Measurements from ENCODE around the gene EPS15.
"Not testable (repeated sequence)": the region's sequence is repeated elsewhere in the genome, so short reads cannot be mapped to it uniquely, and the experiment has no call there.

The EPS15 gene

DNA sequence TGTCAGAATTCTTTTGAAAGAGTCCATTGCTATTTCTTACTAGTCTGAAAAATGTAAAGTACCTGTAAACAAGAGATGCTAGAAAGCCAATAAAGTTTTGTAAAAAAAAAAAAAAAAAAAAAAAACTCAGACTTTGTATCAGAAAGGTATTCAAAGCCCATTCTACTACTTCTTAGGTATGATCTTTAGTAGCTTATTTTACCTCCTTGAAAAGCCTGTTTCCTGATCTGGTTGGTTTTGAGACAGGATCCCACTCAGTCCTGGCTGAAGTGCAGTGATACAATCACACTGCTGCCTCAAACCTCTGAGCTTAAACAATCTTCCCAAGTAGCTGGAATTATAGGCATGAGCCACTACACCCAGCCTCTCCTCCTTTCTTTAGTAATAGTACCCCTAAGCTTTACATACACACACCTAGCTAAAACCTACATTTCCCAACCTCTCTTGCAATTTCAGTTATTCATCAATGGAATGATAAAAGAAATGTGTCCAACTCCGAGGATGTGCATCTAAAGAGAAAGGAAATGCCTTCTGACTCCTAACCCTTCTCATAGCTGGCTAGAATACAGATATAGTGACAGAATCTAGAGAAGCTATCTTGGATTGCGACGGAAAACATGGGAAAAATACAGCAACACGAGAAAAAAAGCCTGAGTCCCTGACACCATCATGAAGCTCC, 30.6 kb downstream of the EPS15 start:
- POLR2A ChIA-PET = interaction anchor here (0.7 kb wide), 1 partner anchor 414 kb away, joined by 3 read pairs; no protein-coding TSS in a partner anchor
- H3K4me3 ChIP-seq (ENCODE audit: low read depth, low read length) = no peak overlapping the region
- TF ChIP-seq, protein P1, sequence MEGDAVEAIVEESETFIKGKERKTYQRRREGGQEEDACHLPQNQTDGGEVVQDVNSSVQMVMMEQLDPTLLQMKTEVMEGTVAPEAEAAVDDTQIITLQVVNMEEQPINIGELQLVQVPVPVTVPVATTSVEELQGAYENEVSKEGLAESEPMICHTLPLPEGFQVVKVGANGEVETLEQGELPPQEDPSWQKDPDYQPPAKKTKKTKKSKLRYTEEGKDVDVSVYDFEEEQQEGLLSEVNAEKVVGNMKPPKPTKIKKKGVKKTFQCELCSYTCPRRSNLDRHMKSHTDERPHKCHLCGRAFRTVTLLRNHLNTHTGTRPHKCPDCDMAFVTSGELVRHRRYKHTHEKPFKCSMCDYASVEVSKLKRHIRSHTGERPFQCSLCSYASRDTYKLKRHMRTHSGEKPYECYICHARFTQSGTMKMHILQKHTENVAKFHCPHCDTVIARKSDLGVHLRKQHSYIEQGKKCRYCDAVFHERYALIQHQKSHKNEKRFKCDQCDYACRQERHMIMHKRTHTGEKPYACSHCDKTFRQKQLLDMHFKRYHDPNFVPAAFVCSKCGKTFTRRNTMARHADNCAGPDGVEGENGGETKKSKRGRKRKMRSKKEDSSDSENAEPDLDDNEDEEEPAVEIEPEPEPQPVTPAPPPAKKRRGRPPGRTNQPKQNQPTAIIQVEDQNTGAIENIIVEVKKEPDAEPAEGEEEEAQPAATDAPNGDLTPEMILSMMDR (IDR thresholded peaks at IDR 0.05; ENCODE audit: insufficient read depth, low read length, missing control alignments) = no peak
- CTCF ChIA-PET = interaction anchor here (1.1 to 1.3 kb wide), 3 partner anchors 15 to 47 kb away, joined by 3 to 5 read pairs (median 3); no protein-coding TSS in a partner anchor
- no peak for DNase-seq (ENCODE audit: low read depth, low spot score)

DNA sequence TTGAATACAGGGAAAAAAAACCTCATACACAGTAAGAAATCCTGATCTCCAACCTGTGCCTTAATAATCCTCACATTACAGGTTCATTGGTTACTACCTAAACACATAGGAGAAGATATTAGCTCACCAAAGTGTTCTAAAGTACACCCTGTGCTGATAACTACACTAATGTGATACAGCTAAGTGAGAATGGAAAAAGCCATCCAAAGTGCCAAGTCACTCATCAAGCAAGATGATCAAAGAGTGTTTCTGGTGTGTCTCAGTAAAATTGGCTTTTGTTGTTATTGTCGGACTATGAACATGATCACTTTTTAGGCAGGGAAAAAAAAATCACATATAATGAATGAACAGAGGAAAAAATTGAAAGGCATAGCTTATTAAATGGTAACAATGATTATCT, 31.4 kb downstream of the EPS15 start:
- TF ChIP-seq, protein P1 (IDR thresholded peaks at IDR 0.05; ENCODE audit: insufficient read depth, low read length, missing control alignments) = no peak
- DNase-seq (ENCODE audit: low read depth, low spot score) = no peak
- ChIA-PET POLR2A (no interaction called here), CTCF (interaction anchor here (1.1 to 1.3 kb wide), 3 partner anchors 19 to 48 kb away, joined by 3 to 5 read pairs (median 3); no protein-coding TSS in a partner anchor)
- H3K4me3 ChIP-seq (ENCODE audit: low read depth, low read length) = no peak overlapping the region

DNA sequence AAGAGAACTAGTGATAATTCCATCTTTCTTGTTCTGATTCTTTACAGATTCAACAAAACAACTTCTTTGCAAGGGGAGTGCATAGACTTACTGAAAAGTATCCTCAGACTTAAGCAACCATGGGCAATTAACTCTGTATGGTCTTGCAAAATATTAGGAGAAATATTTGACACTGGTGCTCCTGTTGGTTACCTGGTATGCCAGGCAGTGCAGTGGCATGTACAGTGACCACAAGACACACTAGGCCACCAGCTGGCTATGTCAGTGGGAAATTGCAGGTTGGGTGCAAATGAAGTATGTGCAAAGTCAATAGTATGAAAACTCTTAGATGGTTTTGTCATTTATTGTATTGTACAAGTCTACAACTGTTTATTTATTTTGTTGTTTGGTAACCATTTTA, 34.5 kb downstream of the EPS15 start:
- POLR2A ChIA-PET = no interaction called here
- CTCF ChIA-PET = no interaction called here

DNA sequence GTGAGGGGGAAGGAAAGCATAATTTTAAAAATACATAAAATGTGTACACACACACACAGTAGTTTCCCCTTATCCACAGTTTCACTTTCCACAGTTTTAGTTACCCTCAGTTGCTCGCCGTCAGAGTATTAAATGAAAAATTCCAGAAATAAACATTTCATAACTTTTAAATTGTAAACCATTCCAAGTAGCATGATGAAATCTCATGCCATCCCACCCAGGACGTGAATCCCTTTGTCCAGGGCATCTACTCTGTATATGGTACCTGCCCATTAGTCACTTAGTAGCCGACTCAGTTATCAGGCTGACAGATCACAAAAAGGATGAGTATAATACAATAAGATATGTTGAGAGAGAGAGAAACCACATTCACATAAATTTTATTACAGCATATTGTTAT, 36.2 kb downstream of the EPS15 start:
- POLR2A ChIA-PET = no interaction called here
- CTCF ChIA-PET = no interaction called here
- TF ChIP-seq, protein P1 (IDR thresholded peaks at IDR 0.05; ENCODE audit: insufficient read depth, low read length, missing control alignments) = no peak
- no peak overlapping the region for H3K4me3 ChIP-seq (ENCODE audit: low read depth, low read length)
- DNase-seq (ENCODE audit: low read depth, low spot score) = no peak

More for the DNA sequence above, 34.5 kb downstream of the EPS15 start:
- DNase-seq (ENCODE audit: low read depth, low spot score) = no peak
- TF ChIP-seq, protein P1 (IDR thresholded peaks at IDR 0.05; ENCODE audit: insufficient read depth, low read length, missing control alignments) = no peak
- no peak overlapping the region for H3K4me3 ChIP-seq (ENCODE audit: low read depth, low read length)

DNA sequence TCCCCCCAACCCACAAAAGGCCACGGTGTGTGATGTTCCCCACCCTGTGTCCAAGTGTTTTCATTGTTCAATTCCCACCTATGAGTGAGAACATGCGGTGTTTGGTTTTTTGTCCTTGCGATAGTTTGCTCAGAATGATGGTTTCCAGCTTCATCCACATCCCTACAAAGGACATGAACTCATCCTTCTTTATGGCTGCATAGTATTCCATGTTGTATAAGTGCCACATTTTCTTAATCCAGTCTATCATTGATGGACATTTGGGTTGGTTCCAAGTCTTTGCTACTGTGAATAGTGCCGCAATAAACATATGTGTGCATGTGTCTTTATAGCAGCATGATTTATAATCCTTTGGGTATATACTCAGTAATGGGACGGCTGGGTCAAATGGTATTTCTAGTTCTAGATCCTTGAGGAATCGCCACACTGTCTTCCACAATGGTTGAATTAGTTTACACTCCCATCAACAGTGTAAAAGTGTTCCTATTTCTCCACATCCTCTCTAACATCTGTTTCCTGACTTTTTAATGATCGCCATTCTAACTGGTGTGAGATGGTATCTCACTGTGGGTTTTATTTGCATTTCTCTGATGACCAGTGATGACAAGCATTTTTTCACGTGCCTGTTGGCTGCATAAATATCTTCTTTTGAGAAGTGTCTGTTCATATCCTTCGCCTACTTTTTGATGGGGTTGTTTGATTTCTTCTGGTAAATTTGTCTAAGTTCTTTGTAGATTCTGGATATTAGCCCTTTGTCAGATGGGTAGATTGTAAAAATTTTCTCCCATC, 44.0 kb downstream of the EPS15 start:
- POLR2A ChIA-PET; CTCF ChIA-PET; DNase-seq (ENCODE audit: low read depth, low spot score): not testable (repeated sequence)

DNA sequence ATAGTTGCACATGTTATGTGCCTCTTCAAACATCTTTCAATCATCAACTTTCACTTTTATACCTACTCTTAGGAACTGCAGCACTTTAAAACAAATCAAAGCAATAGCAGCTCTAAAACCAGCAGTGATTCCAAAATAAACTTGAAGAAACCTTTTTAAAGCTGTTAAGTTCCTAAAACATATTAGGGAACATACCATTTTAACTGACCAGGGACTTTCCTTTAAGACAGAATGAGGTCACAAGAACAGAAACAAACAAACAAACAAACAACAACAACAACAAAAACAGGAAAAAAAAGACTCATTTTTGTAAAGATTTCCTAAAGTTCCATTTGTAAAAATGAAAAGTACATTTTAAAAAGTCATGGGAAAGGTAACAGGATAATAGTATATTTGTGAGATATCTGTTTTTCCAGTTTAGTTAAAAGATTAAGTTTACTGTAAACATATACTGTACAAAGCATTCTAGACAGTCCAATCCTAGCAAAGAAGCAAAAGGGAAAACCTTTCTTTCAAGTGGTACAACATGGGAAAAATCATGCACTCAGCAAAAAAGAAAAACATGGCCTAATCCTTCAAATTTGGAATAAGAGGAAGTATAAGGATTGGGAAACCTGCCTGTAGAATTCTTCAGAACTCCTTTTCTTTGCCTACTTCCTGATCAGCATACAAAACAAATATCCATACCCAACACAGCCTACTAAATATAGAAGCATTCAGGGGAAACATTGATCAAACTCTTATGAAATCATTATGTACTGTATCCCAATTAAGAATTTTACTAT, 45.5 kb downstream of the EPS15 start:
- CTCF ChIA-PET = interaction anchor here (0.9 kb wide), 1 partner anchor 285 kb away, joined by 3 read pairs; no protein-coding TSS in a partner anchor
- POLR2A ChIA-PET = no interaction called here
- DNase-seq (ENCODE audit: low read depth, low spot score) = no peak
- no peak overlapping the region for H3K4me3 ChIP-seq (ENCODE audit: low read depth, low read length)
- TF ChIP-seq, protein P1 (IDR thresholded peaks at IDR 0.05; ENCODE audit: insufficient read depth, low read length, missing control alignments) = no peak

More for the DNA sequence above, 44.0 kb downstream of the EPS15 start:
- H3K4me3 ChIP-seq (ENCODE audit: low read depth, low read length) = not testable (repeated sequence)
